NCI-H2107 treated with DMSO at 0.1 percent for 48 hours (cell line): ENCODE data around the gene DCAF8L2.
"Not testable (repeated sequence)": the region's sequence is repeated elsewhere in the genome, so short reads cannot be mapped to it uniquely, and the experiment has no call there.

Experiments
- DNase-seq: peaks from one replicate; lab custom pipeline; 2025; ENCODE audit not compliant: unreplicated experiment; lab: John Stamatoyannopoulos, UW

The DCAF8L2 gene

DNA sequence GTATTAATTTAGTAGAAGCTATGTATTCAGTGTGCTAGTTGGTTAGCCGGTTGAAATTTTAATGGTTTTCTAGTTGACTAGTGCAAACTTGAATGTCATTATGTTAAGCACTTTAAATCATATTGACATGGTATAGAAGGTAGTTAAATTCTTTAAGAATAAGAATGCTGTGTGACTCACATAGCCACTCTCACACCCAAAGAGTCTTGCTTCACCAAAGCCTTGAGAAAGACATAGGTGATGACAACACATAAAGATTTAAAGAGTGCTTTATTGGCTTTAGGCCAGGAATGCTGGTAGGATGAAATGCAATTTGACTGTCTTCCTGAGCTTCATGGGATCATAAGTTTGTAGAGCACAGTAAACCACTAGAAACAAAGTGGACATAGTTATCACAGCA, 85.3 kb downstream of the DCAF8L2 start:
- no peak for DNase-seq

- no peak for DNase-seq
Observed at GRCh38 chrX:27679281-27679680, 89.1 kb downstream of the DCAF8L2 start.

- no peak for DNase-seq
Observed at GRCh38 chrX:27680726-27681125, 90.6 kb downstream of the DCAF8L2 start.

DNA sequence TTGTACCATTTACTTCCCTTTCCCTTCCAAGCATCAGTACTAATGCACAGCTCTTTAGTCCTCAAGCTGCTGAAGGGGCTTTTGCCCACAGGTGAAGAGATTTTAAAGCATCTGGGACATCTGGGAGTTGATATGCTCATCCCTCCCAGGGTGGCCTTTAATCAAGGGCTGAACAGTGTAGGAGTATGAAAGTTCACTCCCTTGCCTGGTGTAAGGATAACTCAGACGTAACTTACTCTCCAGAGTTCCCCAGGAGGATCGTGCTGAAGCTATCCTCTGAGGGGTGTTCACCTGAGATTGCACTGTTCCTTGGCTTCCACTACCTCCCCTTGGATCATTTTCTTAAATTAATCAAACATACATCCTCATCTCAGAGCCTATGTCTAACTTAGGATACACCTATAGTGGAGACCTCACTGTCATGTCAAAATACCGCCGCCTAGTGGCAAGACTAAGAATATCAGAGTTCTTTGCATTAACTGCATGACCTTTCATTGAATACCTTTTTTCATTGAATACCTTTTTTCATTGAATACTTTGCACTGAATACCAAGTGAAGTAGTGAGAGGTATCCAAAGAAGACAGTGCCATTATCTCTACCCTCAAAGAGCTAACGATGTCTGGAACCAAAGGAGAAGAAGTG, 93.5 kb downstream of the DCAF8L2 start:
- DNase-seq = not testable (repeated sequence)

- no peak for DNase-seq
Observed at GRCh38 chrX:27694667-27695066, 104.5 kb downstream of the DCAF8L2 start.

GRCh38 chrX:27706526-27706925, 116.4 kb downstream of the DCAF8L2 start:
- DNase-seq = no peak

GRCh38 chrX:27715610-27716009, 125.5 kb downstream of the DCAF8L2 start:
- no peak for DNase-seq

DNA sequence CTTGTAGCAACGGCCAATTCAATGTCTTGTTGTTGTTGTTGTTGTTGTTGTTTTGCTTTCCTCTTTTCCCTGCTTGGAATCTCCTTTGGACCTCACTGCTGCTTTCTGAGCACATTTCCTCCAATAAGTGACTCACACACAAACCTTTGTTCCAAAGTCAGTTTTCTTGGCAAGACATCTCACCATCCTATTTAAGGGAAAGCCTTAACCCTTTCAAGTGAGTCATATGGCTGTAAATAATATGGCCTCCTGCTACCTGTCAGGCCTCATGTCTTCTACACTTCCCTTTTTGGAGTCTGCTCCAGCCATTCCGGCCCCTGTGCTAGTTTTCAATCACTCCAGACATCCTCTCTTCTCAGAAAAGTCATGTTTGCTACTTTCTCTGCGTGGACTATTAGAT, 138.1 kb downstream of the DCAF8L2 start:
- DNase-seq = no peak

- DNase-seq = no peak
Observed at GRCh38 chrX:27731962-27732361, 141.8 kb downstream of the DCAF8L2 start.

GRCh38 chrX:27735914-27736313, 145.8 kb downstream of the DCAF8L2 start:
- no peak for DNase-seq

- no peak for DNase-seq
Observed at GRCh38 chrX:27740933-27741332, 150.8 kb downstream of the DCAF8L2 start.

DNA sequence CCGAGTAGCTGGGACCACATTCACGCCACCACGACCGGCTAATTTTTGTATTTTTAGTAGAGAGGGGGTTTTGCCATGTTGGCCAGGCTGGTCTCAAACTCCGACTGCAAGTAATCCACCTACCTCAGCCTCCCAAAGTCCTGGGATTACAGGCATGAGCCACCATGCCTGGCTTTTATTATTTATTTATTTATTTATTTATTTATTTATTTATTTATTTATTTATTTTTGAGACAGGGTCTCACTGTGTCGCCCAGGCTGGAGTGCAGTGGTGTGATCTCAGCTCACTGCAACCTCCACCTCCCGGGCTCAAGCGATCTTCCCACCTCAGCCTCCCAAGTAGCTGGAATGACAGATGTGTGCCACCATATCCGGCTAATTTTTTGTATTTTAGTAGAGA, 153.4 kb downstream of the DCAF8L2 start:
- DNase-seq = not testable (repeated sequence)

DNA sequence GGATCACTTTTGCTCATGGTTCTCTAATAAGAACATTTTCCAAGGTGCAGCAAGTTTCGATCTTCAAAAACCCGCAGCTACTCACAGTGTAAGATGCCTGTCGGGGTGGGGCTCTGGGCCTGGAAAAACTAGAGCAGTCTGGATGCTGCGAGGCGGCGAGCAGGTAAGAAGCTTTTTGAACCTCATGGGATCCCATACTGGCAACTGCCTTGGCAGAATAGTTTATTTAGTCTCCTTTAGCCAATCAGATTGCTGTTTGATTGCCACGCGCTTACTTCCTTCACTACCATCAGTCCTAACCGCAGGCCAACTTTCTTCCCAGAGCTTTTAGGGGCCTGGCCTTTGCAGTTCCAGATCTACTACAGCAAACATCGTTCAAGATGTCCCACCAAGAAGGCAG, 156.4 kb downstream of the DCAF8L2 start:
- DNase-seq = no peak

- DNase-seq = not testable (repeated sequence)
Observed at GRCh38 chrX:27750298-27750697, 160.2 kb downstream of the DCAF8L2 start.

- DNase-seq = no peak
Observed at GRCh38 chrX:27751976-27752375, 161.8 kb downstream of the DCAF8L2 start.

GRCh38 chrX:27765718-27766117, 175.6 kb downstream of the DCAF8L2 start:
- DNase-seq = no peak

DNA sequence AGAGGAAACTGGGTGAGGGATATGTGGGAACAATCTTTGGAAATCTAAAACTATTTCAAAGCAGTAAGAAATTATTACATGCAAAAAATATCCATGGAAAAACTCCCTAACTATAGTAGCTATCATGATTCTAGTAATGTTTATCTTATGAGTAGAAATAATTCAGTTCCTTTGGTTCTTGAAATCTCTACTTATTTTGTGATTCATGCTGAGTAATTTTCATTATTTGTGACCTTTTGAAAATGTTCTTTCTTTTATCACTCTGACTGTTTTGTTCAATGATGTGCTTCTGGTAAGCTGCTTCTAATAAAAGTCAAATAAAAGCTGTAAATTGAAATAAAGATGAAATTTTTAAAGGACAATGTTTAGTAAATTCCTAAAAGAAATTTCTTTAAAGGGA, 177.2 kb downstream of the DCAF8L2 start:
- no peak for DNase-seq

DNA sequence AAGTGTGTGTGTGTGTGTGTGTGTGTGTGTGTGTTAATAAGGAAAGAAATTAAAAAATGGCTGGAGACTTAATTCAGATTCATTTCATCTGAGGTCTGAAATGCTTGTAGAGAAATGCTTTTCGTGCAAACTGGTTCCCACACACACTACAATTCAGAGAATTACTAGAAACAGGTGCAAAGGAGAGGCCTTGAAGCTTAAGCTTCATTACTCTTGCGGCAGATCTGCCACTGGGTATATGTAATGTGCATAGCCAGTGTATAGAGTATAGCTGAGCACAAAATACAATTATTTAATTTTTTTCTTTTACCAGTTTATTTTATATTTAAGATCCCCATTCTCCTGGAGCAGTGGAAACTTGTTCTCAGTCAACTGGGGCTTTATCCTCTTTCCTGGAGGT, 185.8 kb downstream of the DCAF8L2 start:
- DNase-seq = no peak

DNA sequence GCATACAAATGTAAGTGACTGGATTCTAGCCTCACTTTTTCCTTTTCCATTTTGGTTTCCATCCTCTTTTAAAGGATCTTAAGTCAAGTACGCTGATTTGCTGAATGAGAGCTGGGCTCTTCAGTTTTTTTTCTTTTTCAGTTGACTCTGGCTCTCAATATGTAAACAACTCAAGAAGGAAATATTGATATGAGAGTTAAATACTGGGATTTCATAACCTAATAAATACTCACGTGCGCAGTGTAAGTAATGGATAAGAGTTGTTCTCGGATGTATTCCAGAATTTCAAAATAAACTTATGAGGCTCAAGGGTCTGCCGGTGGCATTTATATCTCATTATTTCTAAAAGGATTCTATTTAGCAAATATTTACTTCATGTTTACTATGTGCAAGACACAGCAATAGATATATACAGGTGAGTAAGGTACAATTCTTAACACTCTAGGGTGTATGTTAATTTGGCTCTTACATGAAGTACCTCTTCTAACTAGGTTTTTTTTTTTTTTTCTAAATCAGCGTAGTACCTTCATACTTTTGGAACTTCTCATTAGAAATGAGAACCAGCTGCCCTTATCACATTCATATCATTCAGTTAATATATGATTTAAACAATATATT, 206.6 kb downstream of the DCAF8L2 start:
- no peak for DNase-seq

GRCh38 chrX:27797575-27797974, 207.4 kb downstream of the DCAF8L2 start:
- DNase-seq = no peak
